HepG2 (cell line): ENCODE data around the gene CCND1. TPM values are rescaled to one million over a fixed set of nuclear protein-coding genes. Genes with fewer than 3 reads are reported as not detected.

Experiments used
- ATAC-seq: fragments of 200-7000 bp; cut with Tn5 transposase; 3 replicates; pipeline ENCODE4 v1.9.1; 2020; ENCODE audit warnings: mild to moderate bottlenecking, moderate library complexity
- BruUV-seq: library from RNA; stranded (reverse); fragments of 400-500 nt; replicated peaks from 2 replicates; lab custom pipeline; 2021; lab: Mats Ljungman, UMichigan
- CTCF ChIA-PET: fragments of 300-600 bp; formaldehyde crosslinking; extraction: SDS; loops from one replicate; lab custom pipeline; 2021; ENCODE audit warnings: low total read pairs, inconsistent platforms, low intra/inter-chr PET ratio; lab: Yijun Ruan, JAX
- POLR2A ChIA-PET: fragments of 350-600 bp; sonication (Branson Sonifier 250); formaldehyde crosslinking; loops from one replicate; lab custom pipeline; 2020; ENCODE audit warnings: antibody characterized with exemption, inconsistent platforms; lab: Yijun Ruan, JAX
- DNase-seq: peaks from one replicate; pipeline ENCODE4 v3.0.0-alpha.2; 2015; ENCODE audit warnings: low spot score
- FAIRE-seq: peaks from 3 replicates; lab custom pipeline; 2011; peaks lifted over from hg19 to GRCh38; lab: Jason Lieb, UNC
- H2AFZ ChIP-seq: one replicate; pipeline ENCODE4 v1.6.1; 2011; ENCODE audit warnings: low read length, inconsistent platforms
- H3K27ac ChIP-seq: fragments of 300-600 bp; 3 replicates; pipeline ENCODE4 v1.8.0; 2011; ENCODE audit warnings: mixed run types, mild to moderate bottlenecking, mixed read lengths, low read length, inconsistent platforms; ENCODE audit not compliant: insufficient read depth; ENCODE audit errors: extremely low read length
- H3K27me3 ChIP-seq, 2 experiments: fragments of 200-600 bp in 1 of 2; 2 replicates in 1 of 2; 3 replicates in 1 of 2; pipeline versions ENCODE4 v1.6.0 to v1.8.0; 2011; ENCODE audit warnings: low read length in 2 of 2, mild to moderate bottlenecking in 2 of 2, moderate library complexity in 2 of 2, inconsistent platforms in 1 of 2; ENCODE audit not compliant: insufficient read depth in 2 of 2, control insufficient read depth in 1 of 2
- H3K36me3 ChIP-seq, 2 experiments: fragments of 200-600 bp in 1 of 2; replicated peaks in 1 of 2; 2 replicates in 1 of 2; 3 replicates in 1 of 2; pipeline versions ENCODE4 v1.5.1 to v1.8.0; 2011; ENCODE audit warnings: low read length in 2 of 2, inconsistent platforms in 1 of 2; ENCODE audit not compliant: insufficient read depth in 2 of 2, control insufficient read depth in 1 of 2
- H3K4me1 ChIP-seq: 2 replicates; pipeline ENCODE4 v1.5.1; 2012; ENCODE audit warnings: low read length, inconsistent platforms; ENCODE audit not compliant: insufficient read depth
- H3K4me2 ChIP-seq: 2 replicates; pipeline ENCODE4 v1.6.0; 2011; ENCODE audit warnings: low read depth, low read length, inconsistent platforms
- H3K4me3 ChIP-seq, 3 experiments: fragments of 200-600 bp in 1 of 3; sonication (generic), shearing (Covaris generic) in 1 of 3; replicated peaks in 1 of 3; 2 replicates each; pipeline ENCODE4 v1.5.1; 2011 to 2016; ENCODE audit warnings: low read length in 3 of 3, inconsistent platforms in 2 of 3, low read depth in 2 of 3, mild to moderate bottlenecking in 2 of 3, control low read depth in 1 of 3, mixed read lengths in 1 of 3; ENCODE audit not compliant: insufficient read depth in 1 of 3
- H3K79me2 ChIP-seq: one replicate; pipeline ENCODE4 v1.6.1; 2011; ENCODE audit warnings: low read length, inconsistent platforms; ENCODE audit not compliant: insufficient read depth
- H3K9ac ChIP-seq: 2 replicates; pipeline ENCODE4 v1.6.0; 2011; ENCODE audit warnings: mild to moderate bottlenecking, low read depth, low read length, inconsistent platforms; ENCODE audit not compliant: insufficient read depth
- H3K9me3 ChIP-seq: 2 replicates; pipeline ENCODE4 v1.5.1; 2012; ENCODE audit warnings: mild to moderate bottlenecking, low read length
- H4K20me1 ChIP-seq: 2 replicates; pipeline ENCODE4 v1.6.0; 2011; ENCODE audit warnings: inconsistent platforms, mild to moderate bottlenecking, low read length, moderate library complexity; ENCODE audit not compliant: insufficient read depth
- ARHGAP35 ChIP-seq: sonication (generic); formaldehyde crosslinking; IDR thresholded peaks from 2 replicates; pipeline ENCODE4 v1.9.0; 2022; ENCODE audit warnings: mild to moderate bottlenecking, inconsistent platforms, moderate library complexity, missing genetic modification reagents, borderline replicate concordance
- EED ChIP-seq: sonication (generic); formaldehyde crosslinking; IDR thresholded peaks from 2 replicates; pipeline ENCODE4 v1.5.0; 2020; ENCODE audit warnings: mild to moderate bottlenecking, missing genetic modification reagents
- KAT7 ChIP-seq: IDR thresholded peaks from 2 replicates; pipeline ENCODE4 v1.6.1; 2018; ENCODE audit warnings: borderline replicate concordance, missing compliant biosample characterization
- PRPF4 ChIP-seq: fragments of 200-400 bp; formaldehyde crosslinking; IDR thresholded peaks from 2 replicates; pipeline ENCODE4 v1.6.1; 2016; ENCODE audit warnings: low read length, low read depth; ENCODE audit not compliant: poor library complexity, severe bottlenecking
- RARG ChIP-seq: sonication (generic); formaldehyde crosslinking; IDR thresholded peaks from 2 replicates; pipeline ENCODE4 v1.4.0; 2020; ENCODE audit warnings: low read depth, mild to moderate bottlenecking, missing genetic modification reagents
- SRSF4 ChIP-seq: fragments of 200-400 bp; formaldehyde crosslinking; IDR thresholded peaks from one replicate; pipeline ENCODE4 v1.6.1; 2018; ENCODE audit warnings: mild to moderate bottlenecking, low read depth, low read length, moderate library complexity; ENCODE audit not compliant: poor library complexity, severe bottlenecking
- SSRP1 ChIP-seq: IDR thresholded peaks from 2 replicates; pipeline ENCODE4 v1.6.1; 2016; ENCODE audit warnings: control low read depth
- ZBTB38 ChIP-seq: sonication (generic); formaldehyde crosslinking; IDR thresholded peaks from 2 replicates; pipeline ENCODE4 v1.5.1; 2020; ENCODE audit warnings: mild to moderate bottlenecking, missing genetic modification reagents
- ZFYVE20 ChIP-seq: sonication (generic); formaldehyde crosslinking; IDR thresholded peaks from 2 replicates; pipeline ENCODE4 v1.8.0; 2023; ENCODE audit warnings: low read depth, mild to moderate bottlenecking, moderate library complexity, missing genetic modification reagents, borderline replicate concordance
- ZNF383 ChIP-seq: sonication (generic); formaldehyde crosslinking; IDR thresholded peaks from 2 replicates; pipeline ENCODE4 v1.4.0; 2020; ENCODE audit warnings: missing genetic modification reagents, mild to moderate bottlenecking, borderline replicate concordance
- ZNF678 ChIP-seq: sonication (generic); formaldehyde crosslinking; IDR thresholded peaks from 2 replicates; pipeline ENCODE4 v1.4.0; 2020; ENCODE audit warnings: mild to moderate bottlenecking, missing genetic modification reagents
- WGBS: methylation state at CpG from one replicate; pipeline ENCODE4 v1.1.6; 2017; ENCODE audit warnings: low lambda C conversion rate; 5-methylcytosine and 5-hydroxymethylcytosine counted together
- in situ Hi-C: cut with HindIII; loops from 2 replicates; pipeline ENCODE4 v1.10.0; 2017; ENCODE audit warnings: low pct_unique_long_range_greater_than_20kb; ENCODE audit not compliant: extremely low pct_ligation_motif_present
- intact Hi-C: fragments of 100-400 bp; cut with micrococcal nuclease; formaldehyde crosslinking; loops from one replicate; pipeline ENCODE4 v1.10.0; 2022; ENCODE audit not compliant: unreplicated experiment
- polyA plus RNA-seq, 8 experiments: library from polyadenylated mRNA; depleted of rRNA in 3 of 8; stranded (reverse) in 7 of 8; unstranded in 1 of 8; fragments of >200 nt; fragmentation: Illumina TruSeq in 4 of 8; extraction: Trizol in 4 of 8; gene quantifications; 2 replicates each; pipeline versions ENCODE4 v1.2.1 to v1.2.3, GENCODE V29; 2011 to 2016; ENCODE audit warnings: low read depth in 4 of 8, missing spikeins in 1 of 8, mixed read lengths in 1 of 8; ENCODE audit not compliant: insufficient read depth in 1 of 8
- total RNA-seq, 5 experiments: library from RNA; depleted of rRNA; stranded (reverse); fragments of >200 nt; fragmentation: Illumina TruSeq; extraction: Trizol; gene quantifications; 2 replicates each; pipeline ENCODE4 v1.2.3, GENCODE V29; 2016; ENCODE audit warnings: low read depth in 1 of 5
- TF ChIP-seq, protein P1 (sequence below), 2 experiments: fragments of 450-650 bp in 1 of 2; sonication (generic) in 1 of 2; formaldehyde crosslinking; IDR thresholded peaks; 2 replicates each; pipeline versions ENCODE4 v1.5.0 to v1.8.0; 2020 to 2022; ENCODE audit warnings: mild to moderate bottlenecking in 1 of 2, missing genetic modification reagents in 1 of 2
- TF ChIP-seq, protein P2 (sequence below): sonication (generic); formaldehyde crosslinking; IDR thresholded peaks from 2 replicates; pipeline ENCODE4 v1.4.0; 2020; ENCODE audit warnings: mild to moderate bottlenecking, missing genetic modification reagents
- TF ChIP-seq, protein P3 (sequence below): sonication (generic); formaldehyde crosslinking; IDR thresholded peaks from 2 replicates; pipeline ENCODE4 v1.5.1; 2020; ENCODE audit warnings: mild to moderate bottlenecking, moderate library complexity, missing genetic modification reagents
- TF ChIP-seq, protein P4 (sequence below): sonication (generic); formaldehyde crosslinking; IDR thresholded peaks from 2 replicates; pipeline ENCODE4 v1.8.1; 2023; ENCODE audit warnings: mild to moderate bottlenecking, missing genetic modification reagents

The CCND1 gene
- total and polyA plus RNA-seq, 2 of the 13 experiments (the other 11 are each of a cell fraction or from before 2014, with no cell fraction given) = 107 to 136 TPM

DNA sequence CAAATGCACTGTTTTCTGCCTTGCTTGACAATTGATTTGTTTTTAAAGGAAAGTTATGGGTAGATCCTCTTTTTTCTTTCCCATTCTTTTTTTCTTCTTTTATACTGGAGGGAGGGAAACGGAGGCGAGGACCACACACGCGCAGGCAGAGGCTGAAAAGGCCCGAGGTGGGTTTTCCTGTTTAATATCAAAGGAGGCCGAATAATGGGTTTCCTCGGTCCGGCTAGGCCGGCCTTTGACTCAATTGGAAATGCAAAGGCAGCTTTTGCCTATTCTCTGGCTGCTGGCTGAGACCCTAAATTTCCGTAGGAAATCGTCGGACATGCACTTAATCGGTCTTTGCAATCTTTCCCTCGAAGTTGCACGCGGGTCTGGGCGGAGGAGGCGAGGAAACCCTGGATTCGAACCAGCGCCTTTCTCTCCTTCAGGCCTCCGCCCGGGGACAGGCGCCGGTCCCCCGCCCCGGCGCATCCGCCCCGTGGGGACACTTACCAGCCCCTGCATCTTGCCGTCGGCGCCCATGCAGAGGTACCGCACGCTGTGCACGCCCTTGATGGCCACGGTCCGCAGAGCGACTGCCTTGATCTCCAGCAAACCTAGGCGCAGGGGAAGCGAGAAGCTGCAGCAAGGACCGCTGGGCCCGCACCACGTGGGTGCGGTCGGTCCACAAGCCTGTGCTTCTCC lies 62.0 kb downstream of the CCND1 start:
- H3K4me1 ChIP-seq = peaks cover 80% of the 10 kb centered on the region
- BruUV-seq = no TSS peak
- CTCF ChIA-PET = no interaction called here
- no peaks in the 10 kb centered on the region for H3K79me2 ChIP-seq
- 95% methylated on average over 44 of the region's 45 CpGs for WGBS
- TF ChIP-seq, protein P1, sequence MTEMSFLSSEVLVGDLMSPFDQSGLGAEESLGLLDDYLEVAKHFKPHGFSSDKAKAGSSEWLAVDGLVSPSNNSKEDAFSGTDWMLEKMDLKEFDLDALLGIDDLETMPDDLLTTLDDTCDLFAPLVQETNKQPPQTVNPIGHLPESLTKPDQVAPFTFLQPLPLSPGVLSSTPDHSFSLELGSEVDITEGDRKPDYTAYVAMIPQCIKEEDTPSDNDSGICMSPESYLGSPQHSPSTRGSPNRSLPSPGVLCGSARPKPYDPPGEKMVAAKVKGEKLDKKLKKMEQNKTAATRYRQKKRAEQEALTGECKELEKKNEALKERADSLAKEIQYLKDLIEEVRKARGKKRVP (CRISPR knock-in tag; IDR thresholded peaks at IDR 0.05) = no peak
- TF ChIP-seq SSRP1 (CRISPR knock-in tag) (no peak), EED (CRISPR knock-in tag) (no peak), RARG (CRISPR knock-in tag) (no peak), ARHGAP35 (CRISPR knock-in tag) (no peak), ZNF383 (CRISPR knock-in tag) (no peak), PRPF4 (peak; percentile 68), ZFYVE20 (CRISPR knock-in tag) (no peak), SRSF4 (no peak), KAT7 (CRISPR knock-in tag) (no peak), ZBTB38 (CRISPR knock-in tag) (peak; percentile 67), ZNF678 (CRISPR knock-in tag) (no peak)
- TF ChIP-seq, protein P2, sequence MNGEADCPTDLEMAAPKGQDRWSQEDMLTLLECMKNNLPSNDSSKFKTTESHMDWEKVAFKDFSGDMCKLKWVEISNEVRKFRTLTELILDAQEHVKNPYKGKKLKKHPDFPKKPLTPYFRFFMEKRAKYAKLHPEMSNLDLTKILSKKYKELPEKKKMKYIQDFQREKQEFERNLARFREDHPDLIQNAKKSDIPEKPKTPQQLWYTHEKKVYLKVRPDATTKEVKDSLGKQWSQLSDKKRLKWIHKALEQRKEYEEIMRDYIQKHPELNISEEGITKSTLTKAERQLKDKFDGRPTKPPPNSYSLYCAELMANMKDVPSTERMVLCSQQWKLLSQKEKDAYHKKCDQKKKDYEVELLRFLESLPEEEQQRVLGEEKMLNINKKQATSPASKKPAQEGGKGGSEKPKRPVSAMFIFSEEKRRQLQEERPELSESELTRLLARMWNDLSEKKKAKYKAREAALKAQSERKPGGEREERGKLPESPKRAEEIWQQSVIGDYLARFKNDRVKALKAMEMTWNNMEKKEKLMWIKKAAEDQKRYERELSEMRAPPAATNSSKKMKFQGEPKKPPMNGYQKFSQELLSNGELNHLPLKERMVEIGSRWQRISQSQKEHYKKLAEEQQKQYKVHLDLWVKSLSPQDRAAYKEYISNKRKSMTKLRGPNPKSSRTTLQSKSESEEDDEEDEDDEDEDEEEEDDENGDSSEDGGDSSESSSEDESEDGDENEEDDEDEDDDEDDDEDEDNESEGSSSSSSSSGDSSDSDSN (CRISPR knock-in tag) = no peak
- TF ChIP-seq, protein P3, sequence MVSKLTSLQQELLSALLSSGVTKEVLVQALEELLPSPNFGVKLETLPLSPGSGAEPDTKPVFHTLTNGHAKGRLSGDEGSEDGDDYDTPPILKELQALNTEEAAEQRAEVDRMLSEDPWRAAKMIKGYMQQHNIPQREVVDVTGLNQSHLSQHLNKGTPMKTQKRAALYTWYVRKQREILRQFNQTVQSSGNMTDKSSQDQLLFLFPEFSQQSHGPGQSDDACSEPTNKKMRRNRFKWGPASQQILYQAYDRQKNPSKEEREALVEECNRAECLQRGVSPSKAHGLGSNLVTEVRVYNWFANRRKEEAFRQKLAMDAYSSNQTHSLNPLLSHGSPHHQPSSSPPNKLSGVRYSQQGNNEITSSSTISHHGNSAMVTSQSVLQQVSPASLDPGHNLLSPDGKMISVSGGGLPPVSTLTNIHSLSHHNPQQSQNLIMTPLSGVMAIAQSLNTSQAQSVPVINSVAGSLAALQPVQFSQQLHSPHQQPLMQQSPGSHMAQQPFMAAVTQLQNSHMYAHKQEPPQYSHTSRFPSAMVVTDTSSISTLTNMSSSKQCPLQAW (CRISPR knock-in tag) = 0 out of 2 replicates have a peak, but pooled peaks have one; percentile 4
- TF ChIP-seq, protein P4, sequence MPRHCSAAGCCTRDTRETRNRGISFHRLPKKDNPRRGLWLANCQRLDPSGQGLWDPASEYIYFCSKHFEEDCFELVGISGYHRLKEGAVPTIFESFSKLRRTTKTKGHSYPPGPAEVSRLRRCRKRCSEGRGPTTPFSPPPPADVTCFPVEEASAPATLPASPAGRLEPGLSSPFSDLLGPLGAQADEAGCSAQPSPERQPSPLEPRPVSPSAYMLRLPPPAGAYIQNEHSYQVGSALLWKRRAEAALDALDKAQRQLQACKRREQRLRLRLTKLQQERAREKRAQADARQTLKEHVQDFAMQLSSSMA (CRISPR knock-in tag) = no peak
- H3K4me3 ChIP-seq = no peak overlapping the region
- H3K9ac ChIP-seq = no peak overlapping the region; the same call in 1 of the 2 replicates
- DNase-seq (no peak), ATAC-seq (no peak), FAIRE-seq (no peak)
- H3K27me3 ChIP-seq = peaks cover 0 to 6% of the 10 kb centered on the region in 2 experiments; a peak in 1 of 5 replicates
- peak overlapping the region; percentile 74 for H3K27ac ChIP-seq
- intact Hi-C loops (no loop called here), in situ Hi-C loops (no loop called here)
- peak overlapping the region; percentile 57; the same call in 1 of the 2 replicates for H3K4me2 ChIP-seq
- H3K36me3 ChIP-seq = no peaks in the 10 kb centered on the region
- no peaks in the 10 kb centered on the region for H4K20me1 ChIP-seq
- H3K9me3 ChIP-seq = no peaks in the 10 kb centered on the region
- POLR2A ChIA-PET = no interaction called here
- no peak overlapping the region for H2AFZ ChIP-seq
